ENCODE results near the gene CTBP2.

The CTBP2 gene

GRCh38 chr10:125016611-125017202 lies 143.7 kb downstream of the CTBP2 start:
- no peak for DNase-seq

DNA sequence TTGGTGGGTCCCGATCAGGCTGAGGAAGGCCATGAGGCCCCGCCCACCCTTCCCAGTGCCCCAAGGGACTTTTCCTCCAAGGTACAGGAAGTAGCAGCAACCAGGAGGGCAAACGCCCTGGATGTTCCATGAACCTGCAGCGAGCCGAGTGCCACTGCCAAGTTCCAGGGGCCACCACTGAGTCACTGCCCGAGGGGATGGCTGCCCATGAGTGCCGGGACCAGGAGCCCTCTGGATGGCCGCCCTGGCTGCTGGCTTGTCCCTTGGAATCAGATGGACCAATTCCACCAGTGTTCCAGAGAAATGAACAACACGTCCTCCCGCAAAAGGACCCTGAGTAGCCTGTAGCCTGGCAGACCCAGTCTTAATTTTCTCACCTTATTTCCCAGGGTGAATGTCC lies 144.2 kb downstream of the CTBP2 start:
- no peak for DNase-seq

DNA sequence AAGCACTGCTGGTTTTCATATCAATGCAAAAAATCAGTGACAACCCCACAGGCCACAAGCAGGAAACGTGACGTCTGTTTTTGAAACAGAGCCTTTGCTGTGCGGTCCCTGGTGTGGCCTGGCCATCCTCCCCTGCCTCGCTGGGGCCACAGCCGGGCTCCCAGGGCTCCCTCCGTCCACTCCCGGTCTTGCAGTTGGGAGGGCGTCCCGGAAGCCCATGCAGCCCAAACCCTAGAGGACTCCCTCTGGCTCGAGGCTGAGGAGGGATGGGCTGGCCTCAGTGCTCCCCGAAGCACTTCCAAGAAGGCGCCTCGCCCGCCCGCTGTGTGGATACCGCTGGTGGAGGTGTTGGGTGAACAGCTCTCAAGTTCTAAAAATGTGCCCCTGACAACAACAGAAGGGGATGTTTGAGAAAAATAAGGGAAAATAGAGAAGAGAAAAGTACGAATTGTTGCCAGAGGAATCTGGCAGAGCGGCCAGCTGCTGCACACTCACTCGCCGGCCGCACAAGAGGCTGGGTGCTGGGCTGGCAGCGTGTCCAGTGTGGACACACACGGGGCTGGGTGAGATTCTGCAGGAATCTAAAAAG lies 144.9 kb downstream of the CTBP2 start:
- DNase-seq: no peak

DNA sequence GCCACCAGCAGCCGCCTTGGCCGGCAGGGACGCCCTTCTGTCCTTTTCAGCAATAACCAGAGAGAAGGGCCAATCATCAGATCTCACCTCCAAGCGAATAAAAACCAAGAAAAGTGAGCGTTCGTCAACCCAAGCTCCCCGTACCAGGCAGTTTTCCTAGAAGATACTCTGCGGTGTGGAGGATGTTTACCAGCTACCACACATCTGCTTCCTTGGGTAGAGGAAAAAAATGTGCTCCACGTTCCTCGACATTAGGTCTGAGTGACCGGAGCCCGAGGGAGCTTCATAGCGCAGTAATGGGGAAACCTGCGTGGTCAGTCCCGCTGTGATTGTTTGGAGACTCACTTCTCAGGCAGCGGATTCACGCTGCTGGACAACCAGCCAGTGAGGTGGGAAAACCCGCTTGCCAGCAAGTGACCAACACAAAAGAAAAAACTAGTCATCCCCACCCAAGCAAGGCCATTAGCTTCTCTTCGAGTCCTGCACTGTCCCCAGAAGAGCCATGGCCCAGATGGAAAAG lies 145.5 kb downstream of the CTBP2 start:
- no peak for DNase-seq

GRCh38 chr10:125014086-125014830 lies 146.1 kb downstream of the CTBP2 start:
- DNase-seq: no peak

DNA sequence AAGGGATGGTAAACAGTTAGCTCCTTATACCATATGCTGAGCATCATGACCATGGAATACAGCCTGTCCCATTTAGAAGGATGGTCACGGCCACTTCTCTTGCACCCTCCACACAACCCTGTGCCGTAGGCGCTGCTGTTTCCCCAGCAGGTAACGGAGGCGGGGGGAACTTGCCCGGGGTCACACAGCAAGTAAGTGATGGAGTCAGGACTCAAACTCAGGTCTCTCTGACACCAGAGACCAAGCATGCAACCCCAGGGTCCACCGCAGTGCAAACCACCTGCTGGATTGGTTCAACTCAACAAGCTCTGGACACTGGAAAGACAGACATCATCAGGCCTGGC lies 146.9 kb downstream of the CTBP2 start:
- no peak for DNase-seq

DNA sequence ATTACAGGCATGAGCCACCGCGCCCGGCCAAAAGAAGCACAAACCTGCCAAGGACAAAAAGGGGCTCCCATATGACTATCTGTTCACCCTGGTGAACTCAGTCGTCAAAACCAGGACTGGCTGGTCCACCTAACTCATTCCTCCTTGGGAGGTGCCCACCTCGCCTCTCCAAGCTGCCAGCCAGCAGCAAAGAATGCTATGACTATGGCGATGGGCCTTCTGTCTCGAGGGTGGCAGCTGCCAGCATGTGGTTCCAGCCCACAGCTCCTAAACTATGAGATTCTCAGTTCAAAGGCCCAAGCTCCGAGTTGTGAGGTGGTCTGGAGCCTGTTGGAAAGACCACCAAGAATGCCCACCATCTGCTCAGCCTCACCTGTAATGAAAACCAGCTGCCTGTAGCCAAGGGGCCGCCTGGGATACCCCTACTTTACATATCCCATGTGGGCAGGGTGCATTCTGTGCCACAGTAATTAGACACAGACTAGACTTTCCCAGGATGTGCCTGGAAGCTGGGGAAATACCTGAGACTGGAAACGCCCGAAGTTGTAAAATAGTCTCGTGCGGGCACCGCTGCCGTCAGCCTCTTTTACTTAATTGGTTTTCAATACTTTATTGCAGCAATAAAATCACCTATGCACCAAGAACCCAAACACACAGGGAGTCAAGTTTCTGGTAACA lies 147.4 kb downstream of the CTBP2 start:
- no peak for DNase-seq

- DNase-seq: no peak
Observed at GRCh38 chr10:125011926-125012705, 148.2 kb downstream of the CTBP2 start.

DNA sequence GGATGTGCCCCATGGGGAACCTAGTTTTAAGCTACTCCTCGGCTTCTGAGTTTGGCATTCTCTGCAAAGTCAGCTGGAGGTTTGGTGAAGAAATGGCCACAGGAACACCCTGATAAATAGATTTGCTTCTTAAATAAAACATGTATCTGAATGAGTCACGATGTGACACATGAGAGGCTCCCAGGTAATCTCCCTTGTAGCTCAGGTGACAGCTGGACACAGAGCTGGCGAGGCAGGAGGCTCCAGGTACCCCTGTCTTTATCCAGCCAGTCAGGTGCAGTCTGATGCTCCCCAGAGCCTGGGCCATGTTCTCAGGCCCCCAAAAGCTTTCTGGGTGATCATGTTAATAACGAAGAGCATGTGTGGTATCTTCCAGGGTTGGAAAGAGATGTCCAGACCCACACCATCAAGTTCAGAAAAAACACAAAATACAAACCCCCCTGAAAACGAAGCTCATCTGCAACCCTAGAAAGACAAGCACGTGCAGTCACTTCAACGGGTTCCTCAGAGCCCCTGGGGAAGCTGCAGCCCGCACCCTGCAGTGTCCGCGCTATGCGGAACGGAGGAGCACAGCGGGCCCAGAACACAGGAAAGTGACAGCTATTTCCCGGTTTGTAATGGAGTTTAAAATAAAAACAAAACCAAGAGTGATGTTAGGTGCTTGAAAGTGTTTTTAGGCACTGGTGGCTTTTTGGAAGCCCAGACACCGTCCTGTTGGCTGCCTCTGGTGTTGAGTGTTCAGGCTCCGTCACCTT lies 149.0 kb downstream of the CTBP2 start:
- DNase-seq: no peak

- no peak for DNase-seq
Observed at GRCh38 chr10:125010362-125010761, 150.0 kb downstream of the CTBP2 start.

GRCh38 chr10:125009661-125010161 lies 150.7 kb downstream of the CTBP2 start:
- DNase-seq: no peak

DNA sequence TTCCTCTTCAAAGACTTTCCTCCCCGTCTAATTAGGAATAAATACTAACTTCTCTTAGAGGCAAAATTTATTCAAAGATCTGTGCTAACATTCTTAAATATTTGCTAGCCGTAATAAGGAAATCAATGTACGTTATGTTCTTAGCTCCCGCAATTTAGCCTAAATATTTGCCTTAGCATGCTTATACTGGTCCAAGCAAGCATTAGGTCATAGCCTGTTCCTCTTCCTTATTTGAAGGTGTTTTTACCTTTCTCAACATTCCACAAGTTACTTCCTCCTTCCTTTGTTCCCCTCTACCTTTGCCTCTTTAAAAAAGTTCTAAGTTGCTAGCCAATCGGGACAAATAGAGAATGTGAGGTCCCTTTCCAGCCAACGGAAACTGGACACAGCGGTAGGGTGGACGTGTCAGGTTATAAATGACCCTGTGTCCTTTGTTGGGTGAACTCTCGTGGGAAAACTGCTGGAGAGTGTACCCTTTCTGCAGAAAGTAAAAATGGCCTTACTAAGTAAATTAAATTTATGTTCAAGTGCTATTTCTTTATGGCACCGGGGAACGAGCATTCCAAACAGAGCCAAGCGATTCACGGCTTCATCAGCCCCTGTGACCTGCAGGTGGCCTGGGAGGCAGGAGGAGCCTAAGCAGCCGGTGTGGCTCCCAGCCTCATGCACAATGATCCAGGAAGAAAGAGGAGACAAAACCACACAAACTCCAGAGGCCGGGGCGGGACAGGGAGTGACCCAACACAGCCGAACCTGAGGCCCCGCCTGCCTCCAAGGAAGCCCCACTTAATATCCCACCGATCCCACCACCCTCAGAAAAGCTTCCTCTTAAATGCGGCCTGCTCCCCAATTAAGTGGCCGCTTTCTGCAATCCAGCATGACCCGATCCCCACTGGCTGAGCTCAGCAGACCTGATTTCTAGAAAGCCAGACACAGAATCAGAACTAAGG lies 151.4 kb downstream of the CTBP2 start:
- no peak for DNase-seq

GRCh38 chr10:125007436-125007835 lies 152.9 kb downstream of the CTBP2 start:
- no peak for DNase-seq

- DNase-seq: no peak
Observed at GRCh38 chr10:125006921-125007426, 153.4 kb downstream of the CTBP2 start.

GRCh38 chr10:125006188-125006680 lies 154.1 kb downstream of the CTBP2 start:
- no peak for DNase-seq

GRCh38 chr10:125005312-125006187 lies 154.8 kb downstream of the CTBP2 start:
- no peak for DNase-seq

DNA sequence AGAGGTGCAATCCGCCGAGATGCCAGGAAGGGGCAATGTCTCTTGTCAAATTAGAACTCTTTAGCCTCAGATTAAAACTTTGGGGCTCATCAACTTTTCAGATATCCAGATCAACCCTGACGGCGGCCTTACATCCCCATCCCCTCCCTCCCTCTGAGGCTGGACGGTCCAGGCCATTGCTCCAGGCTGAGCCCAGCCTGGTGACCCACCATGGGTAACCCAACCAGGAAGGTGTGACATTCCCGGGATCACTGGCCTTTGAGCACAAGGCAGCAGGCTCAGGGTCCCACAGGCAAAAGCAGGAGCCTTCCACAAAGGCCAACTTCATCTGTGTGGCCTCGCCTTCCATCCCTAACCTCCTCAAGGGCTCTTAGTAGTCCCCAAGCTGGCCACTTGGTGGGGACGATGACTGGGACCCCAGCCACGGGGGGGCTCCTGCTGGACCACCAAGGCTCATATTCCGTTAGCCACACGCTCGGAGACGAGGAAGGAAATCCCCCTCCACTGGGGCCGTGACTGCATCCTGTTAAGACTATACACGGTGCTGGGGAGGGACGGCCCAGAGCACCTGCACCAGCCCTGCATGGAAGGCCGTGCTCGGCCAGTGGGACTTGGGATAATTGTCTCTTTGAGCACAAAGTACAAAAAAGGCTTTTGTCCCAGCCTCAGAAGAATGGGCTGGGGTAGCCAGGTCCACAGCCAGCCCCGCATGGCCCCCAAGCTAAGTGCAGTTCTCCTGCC lies 155.6 kb downstream of the CTBP2 start:
- DNase-seq: no peak

- DNase-seq: no peak
Observed at GRCh38 chr10:125003901-125004467, 156.4 kb downstream of the CTBP2 start.
